Bronchial epithelial cell (primary cell): Measurements from ENCODE around the gene BRIP1. TPM values are rescaled to one million over a fixed set of nuclear protein-coding genes. Genes with fewer than 3 reads are reported as not detected.

Experiments used
- DNase-seq: peaks from one replicate; pipeline ENCODE4 v3.0.0-alpha.2; 2010; ENCODE audit warnings: low read depth
- FAIRE-seq: peaks from 2 replicates; lab custom pipeline; 2011; peaks lifted over from hg19 to GRCh38; lab: Jason Lieb, UNC
- H3K27me3 ChIP-seq: 2 replicates; pipeline ENCODE4 v1.5.1; 2011; ENCODE audit warnings: low read length; ENCODE audit not compliant: control insufficient read depth, insufficient read depth
- H3K36me3 ChIP-seq: 2 replicates; pipeline ENCODE4 v1.5.1; 2011; ENCODE audit warnings: low read length; ENCODE audit not compliant: control insufficient read depth, insufficient read depth
- H3K4me3 ChIP-seq: 2 replicates; pipeline ENCODE4 v1.5.1; 2011; ENCODE audit warnings: mild to moderate bottlenecking, low read depth, low read length, control low read depth
- total RNA-seq: library from RNA; depleted of rRNA; stranded (reverse); fragments of >200 nt; gene quantifications from 2 replicates; pipeline ENCODE4 v1.2.1, GENCODE V29; 2014
- TF ChIP-seq, protein P1 (sequence below): IDR thresholded peaks from 2 replicates; pipeline ENCODE4 v1.5.1; 2011; ENCODE audit warnings: mild to moderate bottlenecking, moderate library complexity, low read length, control low read depth, inconsistent platforms; ENCODE audit not compliant: insufficient read depth, severe bottlenecking

The BRIP1 gene
- total RNA-seq, 1 donor from 2014 or later, result 1.1 TPM

GRCh38 chr17:61695779-61696337, 167.5 kb downstream of the BRIP1 start:
- Histone ChIP-seq H3K4me3 (no peak overlapping the region), H3K36me3 (no peaks in the 10 kb centered on the region), H3K27me3 (no peaks in the 10 kb centered on the region)
- FAIRE-seq, result no peak
- DNase-seq, result no peak
- TF ChIP-seq, protein P1, sequence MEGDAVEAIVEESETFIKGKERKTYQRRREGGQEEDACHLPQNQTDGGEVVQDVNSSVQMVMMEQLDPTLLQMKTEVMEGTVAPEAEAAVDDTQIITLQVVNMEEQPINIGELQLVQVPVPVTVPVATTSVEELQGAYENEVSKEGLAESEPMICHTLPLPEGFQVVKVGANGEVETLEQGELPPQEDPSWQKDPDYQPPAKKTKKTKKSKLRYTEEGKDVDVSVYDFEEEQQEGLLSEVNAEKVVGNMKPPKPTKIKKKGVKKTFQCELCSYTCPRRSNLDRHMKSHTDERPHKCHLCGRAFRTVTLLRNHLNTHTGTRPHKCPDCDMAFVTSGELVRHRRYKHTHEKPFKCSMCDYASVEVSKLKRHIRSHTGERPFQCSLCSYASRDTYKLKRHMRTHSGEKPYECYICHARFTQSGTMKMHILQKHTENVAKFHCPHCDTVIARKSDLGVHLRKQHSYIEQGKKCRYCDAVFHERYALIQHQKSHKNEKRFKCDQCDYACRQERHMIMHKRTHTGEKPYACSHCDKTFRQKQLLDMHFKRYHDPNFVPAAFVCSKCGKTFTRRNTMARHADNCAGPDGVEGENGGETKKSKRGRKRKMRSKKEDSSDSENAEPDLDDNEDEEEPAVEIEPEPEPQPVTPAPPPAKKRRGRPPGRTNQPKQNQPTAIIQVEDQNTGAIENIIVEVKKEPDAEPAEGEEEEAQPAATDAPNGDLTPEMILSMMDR, result no peak

DNA sequence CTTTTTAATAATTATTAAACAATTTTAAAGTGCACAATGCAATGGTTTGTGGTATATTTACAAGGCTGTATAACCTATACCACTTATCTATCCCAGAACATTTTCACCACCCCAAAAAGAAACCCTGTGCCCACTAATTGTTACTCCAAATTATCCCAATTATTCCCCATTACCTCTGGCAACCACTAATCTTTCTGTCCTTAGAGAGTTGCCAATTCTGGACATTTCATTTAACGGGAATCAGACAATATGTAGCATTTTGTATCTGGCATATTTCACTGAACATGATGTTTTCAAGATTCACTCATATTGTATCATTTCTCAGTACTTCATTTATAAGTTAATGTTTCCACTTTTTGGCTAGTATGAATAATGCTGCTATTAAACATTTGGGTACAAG, 169.2 kb downstream of the BRIP1 start:
- TF ChIP-seq, protein P1, result no peak
- H3K27me3 ChIP-seq, result no peaks in the 10 kb centered on the region
- no peaks in the 10 kb centered on the region for H3K36me3 ChIP-seq
- DNase-seq (no peak), FAIRE-seq (no peak)
- H3K4me3 ChIP-seq, result no peak overlapping the region

GRCh38 chr17:61689610-61690180, 173.6 kb downstream of the BRIP1 start:
- DNase-seq (peak; percentile 13), FAIRE-seq (no peak)
- Histone ChIP-seq H3K4me3 (no peak overlapping the region), H3K27me3 (no peaks in the 10 kb centered on the region), H3K36me3 (no peaks in the 10 kb centered on the region)
- TF ChIP-seq, protein P1, result no peak

GRCh38 chr17:61687769-61688168, 175.6 kb downstream of the BRIP1 start:
- DNase-seq (no peak), FAIRE-seq (no peak)
- no peaks in the 10 kb centered on the region for H3K36me3 ChIP-seq
- H3K4me3 ChIP-seq, result no peak overlapping the region
- H3K27me3 ChIP-seq, result no peaks in the 10 kb centered on the region
- TF ChIP-seq, protein P1, result no peak

DNA sequence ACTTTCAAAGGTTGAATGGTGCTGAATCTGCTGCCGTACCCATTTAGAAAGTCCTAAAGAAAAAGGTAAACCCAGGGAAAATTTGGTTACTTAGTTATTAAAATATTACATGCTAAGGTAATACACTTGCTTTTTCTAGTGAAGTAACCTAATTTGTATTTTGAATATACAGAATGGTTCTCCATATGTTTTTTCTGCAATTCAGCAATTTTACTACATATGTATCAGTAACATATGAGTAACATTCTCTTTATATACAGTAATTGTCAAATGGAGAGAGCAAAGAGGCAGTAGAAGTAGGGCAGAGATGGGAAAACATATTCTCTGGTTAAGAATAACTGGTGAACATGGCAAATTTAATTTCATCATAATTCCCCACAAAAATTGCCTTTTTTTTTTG, 177.2 kb downstream of the BRIP1 start:
- TF ChIP-seq, protein P1, result no peak
- H3K27me3 ChIP-seq, result no peaks in the 10 kb centered on the region
- no peaks in the 10 kb centered on the region for H3K36me3 ChIP-seq
- H3K4me3 ChIP-seq, result no peak overlapping the region
- no peak for FAIRE-seq
- no peak for DNase-seq

DNA sequence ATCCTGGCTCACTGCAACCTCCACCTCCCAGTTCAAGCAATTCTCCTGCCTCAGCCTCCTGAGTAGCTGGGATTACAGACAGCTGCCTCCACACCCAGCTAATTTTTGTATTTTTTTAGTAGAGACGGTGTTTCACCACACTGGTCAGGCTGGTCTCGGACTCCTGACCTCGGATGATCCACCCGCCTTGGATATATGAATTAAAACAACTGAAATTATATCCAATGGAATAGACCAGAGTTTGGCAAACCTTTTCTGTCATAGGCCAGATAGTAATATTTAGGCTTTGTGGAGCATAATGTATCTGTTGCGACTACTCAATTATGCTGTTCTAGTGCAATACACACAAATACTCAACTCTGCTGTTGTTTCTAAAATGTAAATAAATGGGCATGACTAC, 178.5 kb downstream of the BRIP1 start:
- H3K4me3 ChIP-seq, result no peak overlapping the region

More for the DNA sequence above, 178.5 kb downstream of the BRIP1 start:
- H3K36me3 ChIP-seq, result no peaks in the 10 kb centered on the region
- no peaks in the 10 kb centered on the region for H3K27me3 ChIP-seq
- DNase-seq, result no peak
- TF ChIP-seq, protein P1, result no peak
- FAIRE-seq, result no peak
